ENCODE data around the gene PURB. TPM values are rescaled to one million over a fixed set of nuclear protein-coding genes. Genes with fewer than 3 reads are reported as not detected.
"Not testable (repeated sequence)": the region's sequence is repeated elsewhere in the genome, so short reads cannot be mapped to it uniquely, and the experiment has no call there.

Gene PURB
- total and polyA plus RNA-seq, 4 experiments from 2014 or later: 1.1 to 27.4 (median 14.4) TPM

DNA sequence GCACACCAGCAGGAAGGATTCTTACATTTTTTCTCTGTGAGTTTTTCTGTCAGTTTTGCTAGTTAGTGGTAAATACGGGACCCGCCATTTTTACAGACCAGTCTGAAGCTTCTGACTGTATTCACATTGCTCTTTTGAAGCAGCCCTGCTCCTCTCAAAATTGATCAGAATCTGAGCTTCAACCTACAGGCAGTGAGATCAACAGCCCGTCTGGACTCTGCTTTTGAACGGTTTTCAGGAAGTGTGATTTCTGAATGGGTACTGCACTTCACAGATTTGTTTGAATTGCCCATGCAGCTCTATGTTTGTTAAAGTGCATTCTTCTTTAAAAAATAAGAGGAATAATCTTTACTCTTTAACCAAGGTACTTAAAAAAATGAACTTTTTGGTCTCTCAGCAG lies 8.9 kb downstream of the PURB start:
- Histone ChIP-seq H3K4me1 (ENCODE audit: insufficient read depth, low read length) (peaks cover 21% of the 10 kb centered on the region), H3K4me3 (ENCODE audit: low read length in 2 of 2) (no peak overlapping the region), H3K27ac (ENCODE audit: low read depth, low read length) (no peak overlapping the region), H3K36me3 (ENCODE audit: insufficient read depth, low read length) (no peaks in the 10 kb centered on the region), H3K9me3 (ENCODE audit: control insufficient read depth in 1 of 2, low read length in 2 of 2) (no peaks in the 10 kb centered on the region), H3K27me3 (ENCODE audit: insufficient read depth, low read length) (no peaks in the 10 kb centered on the region)
- Mint-ChIP-seq H3K27me3 (no peaks in the 10 kb centered on the region), H3K27ac (peak overlapping the region in 1 of 7 donors; percentile 19), H3K4me3 (no peak overlapping the region), H3K9me3 (peaks cover 0 to 2% (median 0%) of the 10 kb centered on the region in 8 donors), H3K4me1 (peaks cover 13 to 21% (median 17%) of the 10 kb centered on the region in 4 donors), H3K36me3 (peaks cover 5 to 8% of the 10 kb centered on the region in 2 donors)
- ChIA-PET CTCF (ENCODE audit: partially characterized antibody) (interaction anchor here (0.9 kb wide), 1 partner anchor 19 kb away, joined by 3 read pairs; no protein-coding TSS in a partner anchor), POLR2A (ENCODE audit: partially characterized antibody) (interaction anchor here (1.1 kb wide), 1 partner anchor 79 kb away, joined by 3 read pairs; the partner anchor contains the start of gene PPIA)
- DNase-seq: no peak
- intact Hi-C loops (cut with micrococcal nuclease): no loop called here

DNA sequence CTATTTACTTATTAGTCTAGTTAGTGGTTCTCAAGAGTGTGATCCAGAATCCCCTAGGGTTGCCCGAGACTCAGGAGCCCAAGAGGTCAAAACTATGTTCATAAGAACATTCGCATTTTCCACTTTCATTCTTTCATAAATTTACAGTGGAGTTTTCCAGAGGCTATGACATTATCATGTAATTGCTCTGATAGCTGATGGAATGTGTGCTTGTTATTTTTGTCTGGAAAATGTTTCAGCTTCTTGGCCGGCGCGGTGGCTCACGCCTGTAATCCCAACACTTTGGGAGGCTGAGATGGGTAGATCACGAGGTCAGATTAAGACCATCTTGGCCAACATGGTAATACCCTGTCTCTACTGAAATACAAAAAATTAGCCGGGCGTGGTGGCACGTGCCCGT lies 10.1 kb downstream of the PURB start:
- H3K27me3 ChIP-seq (ENCODE audit: insufficient read depth, low read length): no peaks in the 10 kb centered on the region
- peaks cover 6 to 9% (median 8%) of the 10 kb centered on the region in 4 donors for H3K4me1 Mint-ChIP-seq
- H3K36me3 ChIP-seq (ENCODE audit: insufficient read depth, low read length): no peaks in the 10 kb centered on the region
- POLR2A ChIA-PET (ENCODE audit: partially characterized antibody): interaction anchor here (0.9 to 2.1 kb wide), 2 partner anchors 10 to 19 kb away, joined by 3 to 14 read pairs; partner anchors contain the start of gene PURB
- CTCF ChIA-PET (ENCODE audit: partially characterized antibody): no interaction called here
- peaks cover 4% of the 10 kb centered on the region in 2 donors for H3K36me3 Mint-ChIP-seq
- no peak for DNase-seq
- H3K27ac ChIP-seq (ENCODE audit: low read depth, low read length): no peak overlapping the region
- H3K9me3 Mint-ChIP-seq: peaks cover 0 to 2% (median 0%) of the 10 kb centered on the region in 8 donors
- H3K4me1 ChIP-seq (ENCODE audit: insufficient read depth, low read length): peaks cover 9% of the 10 kb centered on the region
- no peak overlapping the region for H3K4me3 Mint-ChIP-seq
- H3K4me3 ChIP-seq (ENCODE audit: low read length in 2 of 2): no peak overlapping the region
- H3K27ac Mint-ChIP-seq: no peak overlapping the region
- no peaks in the 10 kb centered on the region for H3K9me3 ChIP-seq (ENCODE audit: control insufficient read depth in 1 of 2, low read length in 2 of 2)
- no peaks in the 10 kb centered on the region for H3K27me3 Mint-ChIP-seq
- intact Hi-C loops (cut with micrococcal nuclease): no loop called here

DNA sequence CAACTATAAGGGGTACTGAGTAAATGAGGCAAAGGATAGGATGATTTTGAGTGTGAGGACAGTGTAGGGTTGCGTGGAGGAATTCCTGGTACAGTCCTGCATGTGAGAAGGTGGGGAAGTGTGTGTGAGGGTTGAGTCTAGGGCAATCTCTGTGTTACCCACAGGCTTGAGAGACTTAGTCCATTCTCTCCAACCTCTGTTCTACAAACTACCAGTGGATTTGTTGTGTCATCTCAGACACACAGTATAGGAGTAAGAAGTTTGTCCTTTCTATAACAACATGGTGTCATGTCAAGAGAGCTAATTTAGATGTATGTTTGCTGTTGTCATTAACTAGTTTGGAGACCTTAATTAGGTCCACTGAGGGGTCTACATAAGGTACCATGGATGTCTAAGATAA lies 12.5 kb downstream of the PURB start:
- no peak for DNase-seq
- Histone ChIP-seq H3K27me3 (ENCODE audit: insufficient read depth, low read length) (no peaks in the 10 kb centered on the region), H3K9me3 (ENCODE audit: control insufficient read depth in 1 of 2, low read length in 2 of 2) (no peaks in the 10 kb centered on the region), H3K4me3 (ENCODE audit: low read length in 2 of 2) (no peak overlapping the region), H3K36me3 (ENCODE audit: insufficient read depth, low read length) (no peaks in the 10 kb centered on the region), H3K27ac (ENCODE audit: low read depth, low read length) (no peak overlapping the region), H3K4me1 (ENCODE audit: insufficient read depth, low read length) (no peaks in the 10 kb centered on the region)
- peaks cover 0 to 2% (median 0%) of the 10 kb centered on the region in 4 donors for H3K4me1 Mint-ChIP-seq
- H3K9me3 Mint-ChIP-seq: peaks cover 0 to 4% (median 0%) of the 10 kb centered on the region in 8 donors
- ChIA-PET CTCF (ENCODE audit: partially characterized antibody) (interaction anchor here (0.5 to 1.4 kb wide), 3 partner anchors 14 to 49 kb away, joined by 3 read pairs; no protein-coding TSS in a partner anchor), POLR2A (ENCODE audit: partially characterized antibody) (interaction anchor here (1.2 kb wide), 1 partner anchor 12 kb away, joined by 6 read pairs; the partner anchor contains the start of gene PURB)
- no peak overlapping the region for H3K4me3 Mint-ChIP-seq
- no peaks in the 10 kb centered on the region for H3K36me3 Mint-ChIP-seq
- no peak overlapping the region for H3K27ac Mint-ChIP-seq
- intact Hi-C loops (cut with micrococcal nuclease): no loop called here
- H3K27me3 Mint-ChIP-seq: no peaks in the 10 kb centered on the region

DNA sequence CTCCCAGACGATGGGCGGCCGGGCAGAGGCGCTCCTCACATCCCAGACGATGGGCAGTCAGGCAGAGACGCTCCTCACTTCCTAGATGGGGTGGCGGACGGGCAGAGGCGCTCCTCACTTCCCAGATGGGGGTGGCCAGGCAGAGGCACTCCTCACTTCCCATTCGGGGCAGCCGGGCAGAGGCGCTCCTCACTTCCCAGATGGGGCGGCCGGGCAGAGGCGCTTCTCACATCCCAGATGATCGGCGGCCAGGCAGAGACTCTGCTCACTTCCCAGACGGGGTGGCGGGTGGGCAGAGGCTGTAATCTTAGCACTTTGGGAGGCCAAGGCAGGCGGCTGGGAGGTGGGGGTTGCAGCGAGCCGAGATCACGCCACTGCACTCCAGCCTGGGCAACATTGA lies 13.4 kb downstream of the PURB start:
- H3K27ac Mint-ChIP-seq; H3K9me3 Mint-ChIP-seq; H3K9me3 ChIP-seq (ENCODE audit: control insufficient read depth in 1 of 2, low read length in 2 of 2); H3K27ac ChIP-seq (ENCODE audit: low read depth, low read length); H3K27me3 Mint-ChIP-seq; H3K4me3 ChIP-seq (ENCODE audit: low read length in 2 of 2); CTCF ChIA-PET (ENCODE audit: partially characterized antibody); H3K36me3 ChIP-seq (ENCODE audit: insufficient read depth, low read length); POLR2A ChIA-PET (ENCODE audit: partially characterized antibody); H3K4me1 Mint-ChIP-seq; H3K4me3 Mint-ChIP-seq; H3K27me3 ChIP-seq (ENCODE audit: insufficient read depth, low read length); intact Hi-C loops (cut with micrococcal nuclease); H3K36me3 Mint-ChIP-seq; H3K4me1 ChIP-seq (ENCODE audit: insufficient read depth, low read length); DNase-seq: not testable (repeated sequence)

DNA sequence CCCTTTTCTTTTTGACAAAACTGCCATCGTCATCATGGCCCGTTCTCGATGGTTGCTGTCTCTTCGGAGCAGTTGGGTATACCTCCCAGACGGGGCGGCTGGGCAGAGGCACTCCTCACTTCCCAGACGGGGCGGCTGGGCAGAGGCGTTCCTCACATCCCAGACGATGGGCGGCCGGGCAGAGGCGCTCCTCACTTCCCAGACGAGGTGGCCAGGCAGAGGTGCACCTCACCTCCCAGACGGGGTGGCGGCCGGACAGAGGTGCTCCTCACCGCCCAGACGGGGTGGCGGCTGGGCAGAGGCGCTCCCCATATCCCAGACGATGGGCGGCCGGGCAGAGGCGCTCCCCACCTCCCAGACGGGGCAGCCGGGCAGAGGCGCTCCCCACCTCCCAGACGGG lies 14.6 kb downstream of the PURB start:
- H3K4me1 ChIP-seq (ENCODE audit: insufficient read depth, low read length); DNase-seq; H3K9me3 ChIP-seq (ENCODE audit: control insufficient read depth in 1 of 2, low read length in 2 of 2); H3K4me1 Mint-ChIP-seq; POLR2A ChIA-PET (ENCODE audit: partially characterized antibody); H3K27me3 Mint-ChIP-seq; H3K27ac ChIP-seq (ENCODE audit: low read depth, low read length); intact Hi-C loops (cut with micrococcal nuclease); H3K27me3 ChIP-seq (ENCODE audit: insufficient read depth, low read length); H3K9me3 Mint-ChIP-seq; H3K4me3 Mint-ChIP-seq; H3K4me3 ChIP-seq (ENCODE audit: low read length in 2 of 2); H3K36me3 ChIP-seq (ENCODE audit: insufficient read depth, low read length); CTCF ChIA-PET (ENCODE audit: partially characterized antibody); H3K27ac Mint-ChIP-seq; H3K36me3 Mint-ChIP-seq: not testable (repeated sequence)

DNA sequence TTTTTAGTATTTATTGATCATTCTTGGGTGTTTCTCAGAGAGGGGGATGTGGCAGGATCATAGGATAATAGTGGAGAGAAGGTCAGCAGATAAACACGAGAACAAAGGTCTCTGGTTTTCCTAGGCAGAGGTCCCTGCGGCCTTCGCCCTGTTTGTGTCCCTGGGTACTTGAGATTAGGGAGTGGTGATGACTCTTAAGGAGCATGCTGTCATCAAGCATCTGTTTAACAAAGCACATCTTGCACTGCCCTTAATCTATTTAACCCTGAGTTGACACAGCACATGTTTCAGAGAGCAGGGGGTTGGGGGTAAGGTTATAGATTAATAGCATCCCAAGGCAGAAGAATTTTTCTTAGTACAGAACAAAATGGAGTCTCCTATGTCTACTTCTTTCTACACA lies 15.0 kb downstream of the PURB start:
- CTCF ChIA-PET (ENCODE audit: partially characterized antibody): interaction anchor here (0.6 kb wide), 1 partner anchor 63 kb away, joined by 3 read pairs; no protein-coding TSS in a partner anchor
- H3K36me3 Mint-ChIP-seq; POLR2A ChIA-PET (ENCODE audit: partially characterized antibody); DNase-seq; H3K4me1 ChIP-seq (ENCODE audit: insufficient read depth, low read length); H3K27ac Mint-ChIP-seq; H3K4me3 Mint-ChIP-seq; H3K9me3 Mint-ChIP-seq; H3K36me3 ChIP-seq (ENCODE audit: insufficient read depth, low read length); H3K4me3 ChIP-seq (ENCODE audit: low read length in 2 of 2); H3K27me3 ChIP-seq (ENCODE audit: insufficient read depth, low read length); H3K27me3 Mint-ChIP-seq; H3K9me3 ChIP-seq (ENCODE audit: control insufficient read depth in 1 of 2, low read length in 2 of 2); H3K27ac ChIP-seq (ENCODE audit: low read depth, low read length); H3K4me1 Mint-ChIP-seq; intact Hi-C loops (cut with micrococcal nuclease): not testable (repeated sequence)

DNA sequence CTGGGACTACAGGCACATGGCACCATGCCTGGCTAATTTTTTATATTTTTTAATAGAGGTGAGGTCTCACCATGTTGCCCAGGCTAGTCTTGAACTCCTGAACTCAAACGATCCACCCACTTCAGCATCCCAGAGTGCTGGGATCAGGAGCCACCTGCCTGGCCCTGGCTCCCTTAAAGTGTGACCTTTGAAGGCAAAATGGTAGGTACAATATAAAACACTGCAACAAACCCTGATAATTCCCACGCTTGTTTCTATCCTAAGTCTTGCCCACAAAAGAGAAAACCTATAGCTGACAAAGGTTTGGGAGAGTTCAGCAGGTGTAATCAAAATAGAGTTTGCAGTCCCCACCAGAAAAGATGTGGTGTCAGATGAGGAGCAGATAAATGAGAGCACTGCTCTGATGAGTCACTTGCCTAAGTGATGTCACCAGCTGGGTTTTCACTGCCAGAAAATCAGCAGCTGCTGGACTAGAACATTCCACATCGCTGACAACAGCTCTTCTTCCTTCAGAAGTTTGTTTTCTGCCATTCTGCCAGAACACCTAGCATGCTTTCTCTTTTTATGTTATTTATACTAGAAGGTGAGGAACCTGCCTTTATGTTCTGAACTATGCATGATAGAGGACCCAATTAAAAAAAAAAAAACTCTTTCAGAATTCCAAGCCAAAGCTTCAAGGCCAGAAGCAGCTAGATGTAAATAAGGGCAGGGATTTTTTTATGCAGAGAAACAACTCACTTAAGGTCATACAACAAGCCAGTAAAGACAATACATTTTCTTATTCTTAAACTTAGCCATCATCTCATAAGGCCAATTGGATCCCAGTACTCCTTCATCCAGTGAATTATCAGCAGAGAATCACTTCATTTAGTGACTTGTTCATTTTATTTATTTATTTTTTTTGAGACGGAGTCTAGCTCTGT lies 18.0 kb downstream of the PURB start:
- Mint-ChIP-seq H3K9me3 (peaks cover 0 to 4% (median 0%) of the 10 kb centered on the region in 8 donors), H3K36me3 (no peaks in the 10 kb centered on the region), H3K27ac (no peak overlapping the region), H3K27me3 (peaks cover 0 to 4% of the 10 kb centered on the region in 2 donors), H3K4me1 (no peaks in the 10 kb centered on the region), H3K4me3 (no peak overlapping the region)
- ChIA-PET CTCF (ENCODE audit: partially characterized antibody) (interaction anchor here (1.0 to 1.3 kb wide), 2 partner anchors 10 to 11 kb away, joined by 4 to 5 read pairs; no protein-coding TSS in a partner anchor), POLR2A (ENCODE audit: partially characterized antibody) (interaction anchor here (1.2 kb wide), 1 partner anchor 19 kb away, joined by 5 read pairs; the partner anchor contains the start of gene PURB)
- DNase-seq: peak in 1 of 5 donors; percentile 39
- no peaks in the 10 kb centered on the region for H3K27me3 ChIP-seq (ENCODE audit: insufficient read depth, low read length)
- intact Hi-C loops (cut with micrococcal nuclease): no loop called here
- no peak overlapping the region for H3K4me3 ChIP-seq (ENCODE audit: low read length in 2 of 2)
- H3K4me1 ChIP-seq (ENCODE audit: insufficient read depth, low read length): no peaks in the 10 kb centered on the region
- no peaks in the 10 kb centered on the region for H3K36me3 ChIP-seq (ENCODE audit: insufficient read depth, low read length)
- no peak overlapping the region for H3K27ac ChIP-seq (ENCODE audit: low read depth, low read length)
- no peaks in the 10 kb centered on the region for H3K9me3 ChIP-seq (ENCODE audit: control insufficient read depth in 1 of 2, low read length in 2 of 2)
